ENCODE results near the gene FCRLA.
A peak's percentile ranks its signal among the peaks of the same experiment; 100 is the strongest.
"Not testable (repeated sequence)": the region's sequence is repeated elsewhere in the genome, so short reads cannot be mapped to it uniquely, and the experiment has no call there.

FCRLA gene, protein sequence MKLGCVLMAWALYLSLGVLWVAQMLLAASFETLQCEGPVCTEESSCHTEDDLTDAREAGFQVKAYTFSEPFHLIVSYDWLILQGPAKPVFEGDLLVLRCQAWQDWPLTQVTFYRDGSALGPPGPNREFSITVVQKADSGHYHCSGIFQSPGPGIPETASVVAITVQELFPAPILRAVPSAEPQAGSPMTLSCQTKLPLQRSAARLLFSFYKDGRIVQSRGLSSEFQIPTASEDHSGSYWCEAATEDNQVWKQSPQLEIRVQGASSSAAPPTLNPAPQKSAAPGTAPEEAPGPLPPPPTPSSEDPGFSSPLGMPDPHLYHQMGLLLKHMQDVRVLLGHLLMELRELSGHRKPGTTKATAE

DNA sequence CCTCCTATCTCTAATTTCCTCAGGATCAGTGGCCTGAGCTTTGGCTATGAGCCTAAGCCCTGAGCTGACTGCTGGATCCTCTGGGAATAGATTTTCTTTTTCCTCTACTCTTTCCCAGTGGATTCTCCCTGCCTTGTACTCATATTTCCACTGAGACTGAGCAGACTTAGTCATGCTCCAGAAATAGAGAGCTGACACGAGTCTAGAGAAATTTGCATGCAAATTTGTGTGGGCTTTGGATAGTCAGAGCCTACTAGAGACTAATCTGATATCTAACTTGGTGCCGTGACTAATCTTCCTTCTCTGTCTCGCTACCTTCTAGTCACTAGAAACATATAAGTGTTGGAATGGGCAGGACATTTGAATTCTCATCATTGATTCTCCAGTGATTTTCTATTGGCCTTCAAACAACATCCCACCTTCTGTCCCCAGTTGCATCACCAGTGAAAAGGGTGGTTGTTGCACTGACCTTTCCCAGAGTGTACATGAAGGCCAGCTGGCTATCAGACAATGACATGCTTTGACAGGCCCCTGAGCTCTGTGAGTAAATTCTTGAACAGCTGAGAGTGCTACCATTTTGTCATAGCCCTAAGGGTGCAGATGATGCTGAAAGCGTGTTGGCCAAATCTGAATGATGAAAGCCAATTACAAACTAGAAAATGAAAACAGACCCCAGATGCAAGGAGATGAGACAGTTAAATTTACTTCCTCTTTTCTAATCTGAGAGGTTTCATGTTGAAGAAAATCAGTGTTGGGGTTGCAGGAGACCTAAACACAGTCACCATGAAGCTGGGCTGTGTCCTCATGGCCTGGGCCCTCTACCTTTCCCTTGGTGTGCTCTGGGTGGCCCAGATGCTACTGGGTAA is at the start of gene FCRLA:
TSS of gene FCRLA (plus strand) at position 748 of the 866 bp plus-strand sequence. CDS start at position 784, 36 bp downstream.
- DNase-seq, result no peak

DNA sequence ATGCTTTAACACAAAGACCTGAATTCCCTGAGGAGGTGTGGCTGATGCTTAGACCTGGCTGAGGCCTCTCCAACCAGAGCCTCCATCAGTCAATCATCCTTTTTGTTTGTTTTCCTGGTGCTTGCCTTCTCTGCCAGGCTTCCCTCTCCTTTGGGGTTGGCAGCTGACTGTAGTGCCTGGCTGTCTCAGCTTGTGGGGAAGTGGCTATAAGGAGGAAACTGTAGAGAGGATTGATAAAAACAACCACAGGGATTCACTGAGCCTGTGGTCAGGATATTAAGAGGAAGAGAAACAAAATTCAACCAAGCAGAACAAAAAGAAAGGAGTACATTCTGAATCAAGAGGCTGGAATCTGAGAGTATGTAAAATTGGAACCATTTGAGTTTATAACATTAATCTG is 48.5 kb upstream of the FCRLA start:
- DNase-seq, result not testable (repeated sequence)

DNA sequence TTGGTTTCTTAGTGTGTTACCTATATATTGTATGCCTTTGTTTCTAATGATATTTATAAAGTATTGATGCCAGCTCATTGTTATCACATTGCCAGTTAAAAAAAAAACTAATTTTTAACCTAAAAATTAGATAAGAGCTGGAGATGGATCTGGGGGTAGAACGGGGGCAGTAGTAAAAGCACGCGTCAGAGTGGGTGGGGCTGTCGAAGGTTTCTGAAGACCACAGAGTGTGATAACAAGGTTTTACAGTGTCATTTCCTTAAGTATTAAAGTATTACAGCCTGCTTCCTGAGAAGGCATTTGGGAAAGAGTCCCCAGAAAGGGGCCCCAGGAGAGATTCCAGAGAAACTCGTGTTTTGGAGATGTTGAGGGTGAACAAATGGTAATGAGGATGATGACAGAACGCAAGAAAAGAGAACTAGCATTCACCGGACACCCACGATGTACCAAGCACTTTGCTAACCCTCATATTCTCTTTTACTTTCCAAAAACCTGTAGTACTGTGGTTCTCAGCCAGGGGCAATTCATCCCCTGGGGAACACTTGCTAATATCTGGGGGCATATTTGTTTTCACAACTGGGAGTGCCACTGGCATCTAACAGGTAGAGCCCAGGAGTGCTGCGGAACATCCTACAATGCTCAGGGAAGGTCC is 45.2 kb upstream of the FCRLA start:
- not testable (repeated sequence) for DNase-seq

DNA sequence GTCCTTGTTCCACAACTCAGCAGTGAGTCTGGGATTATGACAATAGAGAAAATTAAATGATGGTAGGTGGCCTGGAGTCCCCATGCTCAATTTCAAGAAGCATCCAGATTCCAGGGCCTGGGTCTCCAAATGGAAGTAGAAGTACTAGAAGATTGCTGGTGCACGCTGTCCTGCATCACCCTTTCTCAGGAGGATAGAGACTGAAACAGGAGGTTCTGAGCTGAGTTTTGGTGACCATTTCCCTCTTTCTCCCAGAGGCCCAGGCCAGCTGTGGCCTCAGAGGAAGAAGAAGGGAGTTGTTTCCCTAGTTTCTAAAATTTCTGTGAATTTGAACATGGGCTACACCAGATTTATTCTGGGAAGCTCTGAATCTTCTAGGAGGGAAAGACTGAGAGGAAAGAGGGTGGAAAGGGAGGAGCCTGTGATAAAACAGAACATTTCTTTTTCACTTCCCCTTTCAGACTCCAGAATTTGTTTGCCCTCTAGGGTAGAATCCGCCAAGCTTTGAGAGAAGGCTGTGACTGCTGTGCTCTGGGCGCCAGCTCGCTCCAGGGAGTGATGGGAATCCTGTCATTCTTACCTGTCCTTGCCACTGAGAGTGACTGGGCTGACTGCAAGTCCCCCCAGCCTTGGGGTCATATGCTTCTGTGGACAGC is 44.2 kb upstream of the FCRLA start, which contains the start of gene FCGR2B:
TSS of gene FCGR2B (plus strand) at position 460 of the 656 bp plus-strand sequence. CDS start at position 559, 99 bp downstream.
- not testable (repeated sequence) for DNase-seq

DNA sequence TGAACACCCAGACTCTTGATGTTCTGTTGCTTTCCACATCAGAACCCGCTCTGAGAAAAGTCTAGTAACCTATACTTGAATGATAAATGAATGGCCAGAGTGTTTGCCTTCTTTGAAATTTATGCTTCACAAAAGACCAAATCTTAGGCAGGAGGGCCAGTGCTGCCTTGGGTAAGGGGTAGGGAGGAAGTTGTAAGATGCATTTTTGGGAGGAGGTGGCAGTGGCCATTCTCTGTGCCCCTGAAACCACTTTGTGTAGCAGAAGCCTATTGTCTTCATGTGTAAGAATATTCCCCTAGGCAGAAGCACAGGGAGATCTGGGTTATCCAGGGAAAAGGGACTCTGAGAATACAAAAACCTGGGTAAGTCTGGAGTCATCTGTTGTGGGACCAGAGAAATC is 43.5 kb upstream of the FCRLA start:
- DNase-seq, result not testable (repeated sequence)

DNA sequence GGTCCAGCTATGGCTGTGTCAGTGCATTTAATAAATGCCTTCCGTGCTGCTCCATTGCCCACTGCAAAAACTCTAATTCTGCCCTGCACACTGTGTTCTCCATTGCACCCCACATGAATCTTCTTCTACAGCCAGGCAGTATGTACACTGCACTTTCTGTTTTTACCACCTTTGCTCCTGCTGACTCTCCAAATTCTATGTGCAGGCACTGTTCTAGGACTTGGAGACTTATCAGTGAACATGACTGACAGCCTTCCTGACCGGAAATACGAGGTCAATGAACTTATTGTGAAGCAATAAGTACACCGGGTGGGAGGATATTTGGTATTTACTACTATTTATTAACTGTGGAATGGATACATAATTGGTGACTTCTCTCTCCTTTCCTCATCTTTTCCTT is 42.3 kb upstream of the FCRLA start:
- not testable (repeated sequence) for DNase-seq

DNA sequence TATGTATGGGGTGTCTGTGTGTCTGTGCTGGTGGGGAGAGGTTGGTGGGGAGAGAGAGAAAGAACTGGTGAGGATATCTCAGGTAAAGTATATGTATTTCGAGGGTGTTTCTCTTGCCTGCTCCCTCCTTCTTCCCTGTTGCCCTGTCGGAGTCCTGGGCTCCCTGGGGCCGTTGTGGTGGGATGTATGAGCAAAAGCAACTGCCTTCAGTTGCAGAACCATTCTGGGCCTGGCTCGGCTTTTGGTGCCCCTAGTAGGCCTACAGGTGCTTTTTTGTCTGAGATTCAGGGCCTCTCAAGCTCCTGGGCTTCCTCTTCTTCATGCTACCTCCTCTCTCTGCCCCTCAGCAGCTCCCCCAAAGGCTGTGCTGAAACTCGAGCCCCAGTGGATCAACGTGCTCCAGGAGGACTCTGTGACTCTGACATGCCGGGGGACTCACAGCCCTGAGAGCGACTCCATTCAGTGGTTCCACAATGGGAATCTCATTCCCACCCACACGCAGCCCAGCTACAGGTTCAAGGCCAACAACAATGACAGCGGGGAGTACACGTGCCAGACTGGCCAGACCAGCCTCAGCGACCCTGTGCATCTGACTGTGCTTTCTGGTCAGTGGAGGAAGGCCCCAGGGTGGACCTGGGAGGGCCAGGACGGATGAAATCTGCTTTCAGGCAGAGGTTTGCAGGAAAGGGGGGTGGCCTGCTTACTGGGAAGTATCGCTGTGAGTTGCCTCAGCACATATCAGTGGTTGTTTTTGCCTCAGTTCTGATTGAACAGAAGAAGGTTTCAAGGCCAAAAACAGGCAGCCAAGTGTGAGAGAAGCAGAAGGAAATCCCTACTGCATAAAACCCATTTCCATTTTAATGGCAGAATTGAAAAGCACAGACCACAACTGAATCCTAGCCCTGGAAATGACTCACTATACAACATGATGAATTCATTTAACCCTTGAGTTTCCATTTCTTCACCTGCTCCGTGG is 35.7 kb upstream of the FCRLA start:
- peak; percentile 41 for DNase-seq

DNA sequence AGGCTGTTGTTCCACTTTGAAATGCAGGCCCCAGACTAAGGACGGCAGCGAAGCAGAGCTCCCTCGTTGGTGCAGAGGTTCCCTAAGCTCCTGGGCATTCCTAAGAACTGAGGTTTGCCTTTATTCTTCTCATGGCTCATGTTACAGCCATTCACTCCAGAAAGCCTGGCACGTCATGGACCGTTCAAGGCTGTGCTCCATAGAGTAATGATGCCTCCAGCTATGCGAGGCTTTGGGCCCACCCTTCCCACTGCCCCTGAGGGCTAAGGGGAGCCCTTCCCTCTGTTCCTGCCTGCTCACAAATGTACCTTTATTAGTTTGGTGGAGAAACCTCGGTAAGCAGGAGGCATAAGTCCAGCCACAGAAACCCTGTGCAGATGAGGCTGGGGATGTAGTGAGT is 33.6 kb upstream of the FCRLA start:
- DNase-seq, result not testable (repeated sequence)

DNA sequence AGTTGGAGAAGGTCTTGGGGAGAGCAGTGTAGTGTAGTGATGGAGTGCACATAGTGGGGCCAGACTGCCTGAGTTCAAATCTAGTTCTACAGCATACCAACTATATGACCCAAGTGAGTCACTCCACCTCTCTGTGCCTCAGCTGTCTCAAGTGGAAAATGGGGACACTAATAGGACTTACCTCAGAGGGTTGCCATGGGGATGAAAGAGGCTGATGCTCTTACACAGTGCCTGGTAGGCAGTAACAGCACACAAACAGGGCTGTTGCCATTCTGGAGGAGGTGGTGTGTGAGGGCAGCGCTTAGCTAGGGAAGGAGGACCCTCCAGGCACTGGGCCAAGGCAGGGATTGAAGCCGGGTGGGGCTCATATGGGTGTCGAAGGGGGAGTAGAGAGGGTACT is 32.6 kb upstream of the FCRLA start:
- not testable (repeated sequence) for DNase-seq

DNA sequence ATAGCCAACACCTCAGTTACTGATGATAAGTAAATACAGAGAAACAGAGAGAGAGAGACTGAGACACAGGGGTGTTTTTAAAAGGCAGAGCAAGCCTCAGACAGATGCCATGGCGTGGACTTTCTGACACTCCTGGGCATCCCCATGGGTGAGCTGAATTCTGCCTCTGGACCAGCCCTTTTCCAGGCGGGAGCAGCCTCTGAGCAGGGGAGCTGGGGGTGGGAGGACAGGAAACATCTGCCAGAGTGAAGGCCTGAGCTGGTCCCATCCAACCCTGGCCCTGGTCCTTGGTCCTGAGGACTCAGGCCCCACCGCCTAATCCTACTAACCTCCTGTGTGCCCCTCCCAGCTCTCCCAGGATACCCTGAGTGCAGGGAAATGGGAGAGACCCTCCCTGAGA is 32.1 kb upstream of the FCRLA start:
- not testable (repeated sequence) for DNase-seq

DNA sequence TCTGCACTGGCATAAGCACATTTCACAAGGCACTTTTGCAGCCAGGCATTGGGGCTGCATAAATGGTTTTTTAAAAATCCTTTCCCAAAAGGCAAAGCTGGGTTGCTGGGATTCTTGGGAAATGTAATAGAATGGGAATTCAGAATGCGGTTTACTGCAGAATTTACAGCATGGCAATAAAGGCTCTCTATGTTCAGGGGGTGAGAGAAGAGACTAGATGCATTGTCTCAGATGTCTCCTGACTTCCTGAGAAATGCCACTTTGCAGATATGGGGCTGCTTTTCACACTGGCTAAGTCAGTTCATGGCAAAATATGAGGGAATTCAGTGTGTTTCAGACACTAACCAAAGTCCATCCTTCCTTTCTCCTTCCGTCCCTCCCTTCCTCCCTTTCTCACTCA is 30.6 kb upstream of the FCRLA start:
- no peak for DNase-seq

DNA sequence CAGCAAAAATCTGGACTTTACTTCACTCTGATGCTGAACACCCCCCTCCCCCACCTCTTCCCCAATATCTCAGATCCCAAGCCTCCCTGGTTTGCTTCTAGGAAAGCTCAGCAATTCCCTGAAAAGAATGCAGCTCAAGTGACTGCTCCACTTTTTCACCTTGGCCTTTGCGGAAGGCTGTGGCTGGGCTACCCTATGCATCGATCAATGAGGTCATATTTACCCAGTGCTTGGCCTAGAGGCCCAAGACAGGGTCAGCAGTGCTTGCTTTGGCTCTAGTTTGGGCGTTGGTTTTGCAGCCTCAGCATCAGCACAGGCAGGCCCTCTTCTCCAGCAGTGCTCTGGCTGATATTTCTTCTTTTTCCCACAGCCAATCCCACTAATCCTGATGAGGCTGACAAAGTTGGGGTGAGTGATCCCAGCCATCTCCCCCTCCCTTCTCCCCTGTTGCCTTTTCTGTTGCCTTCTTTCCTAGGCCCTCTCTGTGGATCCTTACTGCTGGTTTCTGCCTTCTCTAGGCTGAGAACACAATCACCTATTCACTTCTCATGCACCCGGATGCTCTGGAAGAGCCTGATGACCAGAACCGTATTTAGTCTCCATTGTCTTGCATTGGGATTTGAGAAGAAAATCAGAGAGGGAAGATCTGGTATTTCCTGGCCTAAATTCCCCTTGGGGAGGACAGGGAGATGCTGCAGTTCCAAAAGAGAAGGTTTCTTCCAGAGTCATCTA is 29.9 kb upstream of the FCRLA start:
- DNase-seq, result no peak

DNA sequence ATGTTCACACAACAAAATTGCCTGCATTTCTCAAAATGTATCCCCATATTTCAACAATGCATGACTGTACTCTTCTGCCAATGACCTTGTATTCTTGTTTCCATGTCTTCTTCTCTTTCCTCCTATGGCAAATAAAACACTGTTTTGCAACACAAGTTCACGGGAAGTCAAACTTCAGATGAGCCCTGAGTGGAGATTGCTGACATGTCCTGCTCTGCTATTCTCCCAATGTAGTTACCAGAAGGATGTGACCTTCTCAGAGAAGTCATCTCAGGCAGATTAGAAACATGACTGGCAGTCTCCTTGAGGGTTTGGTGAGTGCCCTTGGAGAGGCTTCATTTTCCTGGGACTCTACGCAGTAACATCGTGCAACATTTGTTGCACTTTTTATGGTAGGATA is 28.5 kb upstream of the FCRLA start:
- no peak for DNase-seq

DNA sequence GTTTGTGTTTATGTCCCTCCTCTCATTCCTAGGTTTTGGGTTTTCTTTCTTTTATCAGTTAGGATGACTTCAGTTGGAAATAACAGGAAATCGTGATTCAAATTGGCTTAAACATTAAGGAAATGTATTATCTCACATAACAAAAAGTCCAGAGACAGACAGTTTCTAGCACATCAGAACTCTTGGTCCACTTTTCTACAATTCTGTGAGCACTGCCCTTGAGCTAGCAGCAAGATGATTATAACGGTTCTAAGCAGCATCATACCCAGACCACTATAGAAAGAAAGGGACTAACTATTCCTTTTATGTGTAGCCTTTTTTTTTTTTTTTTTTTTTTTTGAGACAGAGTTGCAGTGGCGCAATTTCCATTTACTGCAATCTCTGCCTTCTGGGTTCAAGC is 25.1 kb upstream of the FCRLA start:
- no peak for DNase-seq

DNA sequence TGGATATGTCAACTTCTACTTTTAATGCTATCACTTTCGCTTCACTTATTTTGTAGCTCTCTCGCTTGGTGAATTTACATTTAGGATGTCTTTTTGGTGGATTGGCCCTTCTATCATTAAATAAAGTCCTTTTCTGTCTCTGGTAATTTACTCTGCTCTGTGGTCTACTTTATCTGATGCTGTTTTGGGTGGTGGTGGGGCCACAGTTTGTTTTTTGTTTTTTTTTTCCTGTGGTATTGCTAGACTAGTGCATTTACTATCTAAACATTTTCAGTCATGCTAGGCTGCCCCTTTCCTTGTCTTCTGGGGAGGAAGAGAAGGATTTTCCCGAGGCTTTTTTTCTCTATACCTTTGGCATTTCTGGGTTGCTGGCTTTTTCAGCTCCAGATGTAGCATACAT is 18.1 kb upstream of the FCRLA start:
- no peak for DNase-seq

DNA sequence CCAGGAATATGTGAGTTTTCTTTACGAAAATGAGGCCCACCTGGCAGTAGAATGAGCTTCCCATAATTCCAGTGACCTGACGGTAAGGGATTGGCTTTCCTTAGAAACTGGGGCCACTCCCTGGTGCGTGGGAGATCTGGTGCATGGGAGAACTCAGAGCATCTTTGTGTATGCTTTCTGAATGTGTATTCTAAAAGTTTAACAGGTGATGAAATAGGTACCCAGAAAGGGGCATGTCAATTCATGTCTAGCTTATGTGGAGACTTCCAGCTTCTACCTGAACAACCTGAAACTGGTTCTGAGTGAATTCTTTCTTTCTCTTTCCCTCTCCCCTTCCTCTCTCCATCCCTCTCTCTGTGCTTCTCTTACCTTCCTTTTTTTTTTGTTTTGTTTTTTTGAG is 15.2 kb upstream of the FCRLA start:
- DNase-seq, result no peak

DNA sequence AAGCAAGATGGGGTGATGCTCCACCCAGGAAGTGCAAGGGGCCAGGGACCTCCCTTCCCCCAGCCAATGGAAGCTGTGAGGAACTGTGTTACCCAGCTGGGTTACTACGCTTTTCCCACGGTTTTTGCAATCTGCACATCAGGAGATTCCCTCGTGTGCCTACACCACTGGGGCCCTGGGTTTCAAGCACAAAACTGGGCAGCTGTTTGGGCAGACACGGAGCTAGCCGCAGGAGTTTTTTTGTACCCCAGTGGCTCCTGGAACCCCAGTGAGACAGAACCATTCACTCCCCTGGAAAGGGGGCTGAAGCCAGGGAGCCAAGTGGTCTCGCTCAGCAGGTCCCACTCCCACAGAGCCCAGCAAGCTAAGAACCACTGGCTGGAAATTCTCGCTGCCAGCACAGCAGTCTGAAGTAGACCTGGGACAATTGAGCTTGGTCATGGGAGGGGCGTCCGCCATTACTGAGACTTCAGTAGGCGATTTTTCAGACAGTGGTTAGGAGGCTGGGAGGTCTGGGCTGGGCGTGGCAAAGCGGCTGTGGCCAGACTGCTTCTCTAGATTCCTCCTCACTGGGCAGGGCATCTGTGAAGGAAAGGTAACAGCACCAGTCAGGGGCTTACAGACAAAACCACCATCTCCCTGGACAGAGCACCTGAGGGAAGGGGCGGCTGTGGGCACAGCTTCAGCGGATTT is 13.9 kb upstream of the FCRLA start:
- DNase-seq, result not testable (repeated sequence)

DNA sequence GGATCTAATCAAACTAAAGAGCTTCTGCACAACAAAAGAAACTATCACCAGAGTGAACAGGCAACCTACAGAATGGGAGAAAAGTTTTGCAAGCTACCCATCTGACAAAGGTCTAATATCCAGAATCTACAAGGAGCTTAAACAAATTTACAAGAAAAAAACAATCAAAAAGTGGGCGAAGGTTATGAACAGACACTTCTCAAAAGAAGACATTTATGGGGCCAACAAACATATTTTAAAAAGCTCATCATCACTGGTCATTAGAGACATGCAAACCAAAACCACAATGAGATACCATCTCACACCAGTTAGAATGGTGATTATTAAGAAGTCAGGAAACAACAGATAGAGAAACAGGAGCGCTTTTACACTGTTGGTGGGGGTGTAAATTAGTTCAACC is 8.7 kb upstream of the FCRLA start:
- not testable (repeated sequence) for DNase-seq

DNA sequence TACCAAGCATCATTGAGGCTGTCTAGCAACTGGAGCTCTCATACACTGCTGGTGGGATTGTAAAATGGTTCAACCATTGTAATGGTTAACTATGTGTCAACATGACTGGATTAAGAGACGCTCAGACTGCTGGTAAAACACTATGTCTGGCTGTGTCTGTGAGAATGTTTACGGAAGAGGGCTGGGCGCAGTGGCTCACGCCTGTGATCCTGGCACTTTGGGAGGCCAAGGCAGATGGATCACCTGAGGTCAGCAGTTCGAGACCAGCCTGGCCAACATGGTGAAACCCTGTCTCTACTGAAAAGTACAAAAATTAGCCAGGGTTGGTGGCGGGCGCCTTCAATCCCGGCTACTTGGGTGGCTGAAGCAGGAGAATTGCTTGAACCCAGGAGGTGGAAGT is 4.8 kb upstream of the FCRLA start:
- no peak for DNase-seq

DNA sequence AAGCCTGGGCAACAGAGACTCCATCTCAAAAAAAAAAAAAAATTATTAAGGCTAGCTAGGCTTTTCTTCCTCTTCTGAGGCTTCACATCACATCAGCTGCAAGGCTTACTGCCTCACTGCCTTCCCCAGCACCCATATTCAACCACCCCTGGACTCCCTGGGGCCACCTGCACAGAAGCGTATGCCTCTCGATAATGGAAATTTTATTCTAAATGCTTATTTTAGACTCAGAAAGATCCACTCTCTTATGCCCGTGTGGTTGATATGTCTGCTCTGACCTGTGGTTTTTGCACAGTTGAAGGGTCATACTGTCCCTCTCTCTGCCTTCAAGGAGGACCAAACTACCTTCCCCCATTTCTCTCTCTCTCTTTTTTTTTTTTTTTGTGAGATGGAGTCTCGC is 1.5 kb upstream of the FCRLA start:
- no peak for DNase-seq
